GM12873 (cell line): ENCODE measurements around the gene PKP4.

ENCODE experiments used
- CTCF ChIP-seq: IDR thresholded peaks from 2 replicates; pipeline ENCODE4 v1.5.1; 2012; ENCODE audit warnings: low read depth, mild to moderate bottlenecking, moderate library complexity, low read length, control low read depth; ENCODE audit not compliant: insufficient read depth; ENCODE audit errors: missing control alignments

Gene PKP4

DNA sequence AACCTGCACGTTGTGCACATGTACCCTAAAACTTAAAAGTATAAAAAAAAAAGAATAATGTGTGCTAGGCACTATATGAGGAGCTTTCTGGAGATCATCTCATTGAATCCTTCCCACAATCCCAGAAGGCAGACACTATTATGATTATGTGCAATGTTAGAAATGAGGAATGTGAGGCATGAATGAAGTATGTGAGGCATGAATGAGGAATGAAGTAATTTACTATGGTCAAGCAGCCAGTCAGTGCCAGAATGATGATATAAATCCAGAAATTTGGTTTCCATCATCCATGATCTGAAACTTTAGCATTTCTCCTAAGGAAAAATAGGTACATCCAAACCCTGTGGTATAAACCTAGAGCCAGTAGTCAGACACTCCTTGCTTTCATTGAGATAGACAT lies 42.2 kb upstream of the PKP4 start:
- TF ChIP-seq CTCF, result no peak

- no peak for TF ChIP-seq CTCF
These were observed 24.6 kb upstream of the PKP4 start for GRCh38 chr2:158432117-158432516.

DNA sequence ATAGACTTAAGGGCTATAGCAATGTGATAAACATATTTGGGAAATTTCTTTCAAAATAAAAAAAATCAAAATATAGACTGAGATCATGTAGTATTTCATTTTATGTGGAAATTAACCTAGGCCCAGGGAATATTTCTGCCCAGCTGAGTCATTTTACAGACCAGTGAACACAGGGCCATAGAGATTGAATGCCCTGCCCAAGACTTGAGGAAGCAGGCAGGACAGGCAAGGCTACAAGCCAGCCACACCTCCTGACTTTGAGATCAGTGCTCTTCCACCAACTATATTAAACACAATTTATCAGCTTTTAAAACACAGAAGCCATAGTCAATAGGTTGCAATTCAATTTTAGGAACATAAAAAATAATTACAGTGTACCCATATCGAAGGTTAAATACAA lies 13.1 kb upstream of the PKP4 start:
- no peak for TF ChIP-seq CTCF

DNA sequence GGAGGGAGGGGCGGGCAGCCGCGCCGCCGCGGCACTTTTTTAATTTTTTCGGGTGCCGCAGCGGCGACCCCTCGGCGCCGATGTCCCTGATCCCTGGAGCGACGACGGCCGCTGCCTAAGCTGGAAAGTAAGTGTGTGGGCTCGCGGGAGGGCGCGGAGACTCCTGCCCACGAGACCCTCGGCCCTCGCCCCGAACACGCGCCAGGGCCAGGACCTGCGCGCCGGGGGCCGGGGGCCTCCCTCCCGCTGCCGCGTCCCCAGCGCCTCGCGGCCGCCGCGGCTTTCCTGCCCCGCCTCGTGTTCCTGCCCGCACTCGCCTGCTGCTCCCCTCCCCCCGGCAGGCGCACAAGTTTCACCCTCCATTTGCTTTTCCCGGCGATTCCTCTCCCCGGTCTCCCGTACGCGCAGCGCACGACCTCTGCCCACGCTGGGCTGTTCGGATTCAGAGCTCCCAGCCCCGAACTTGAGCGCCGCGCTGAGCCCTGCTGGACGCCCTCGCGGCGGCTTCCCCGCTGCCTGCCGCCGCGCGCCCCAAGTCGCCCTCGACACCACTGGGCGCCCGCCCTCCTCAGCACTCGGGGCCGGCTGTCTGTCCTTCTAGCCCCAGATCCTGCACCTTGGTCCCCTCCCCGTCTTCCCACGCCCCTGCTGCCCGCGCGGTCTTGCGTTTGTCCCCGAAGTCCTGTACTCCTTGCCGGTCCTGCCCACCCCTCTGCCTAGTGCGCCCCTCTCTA lies 507 bp downstream of the PKP4 start:
- TF ChIP-seq CTCF, result no peak

GRCh38 chr2:158457826-158458616 lies 1.3 kb downstream of the PKP4 start:
- peak; percentile 55 for TF ChIP-seq CTCF

GRCh38 chr2:158458617-158458920 lies 1.8 kb downstream of the PKP4 start:
- no peak for TF ChIP-seq CTCF

DNA sequence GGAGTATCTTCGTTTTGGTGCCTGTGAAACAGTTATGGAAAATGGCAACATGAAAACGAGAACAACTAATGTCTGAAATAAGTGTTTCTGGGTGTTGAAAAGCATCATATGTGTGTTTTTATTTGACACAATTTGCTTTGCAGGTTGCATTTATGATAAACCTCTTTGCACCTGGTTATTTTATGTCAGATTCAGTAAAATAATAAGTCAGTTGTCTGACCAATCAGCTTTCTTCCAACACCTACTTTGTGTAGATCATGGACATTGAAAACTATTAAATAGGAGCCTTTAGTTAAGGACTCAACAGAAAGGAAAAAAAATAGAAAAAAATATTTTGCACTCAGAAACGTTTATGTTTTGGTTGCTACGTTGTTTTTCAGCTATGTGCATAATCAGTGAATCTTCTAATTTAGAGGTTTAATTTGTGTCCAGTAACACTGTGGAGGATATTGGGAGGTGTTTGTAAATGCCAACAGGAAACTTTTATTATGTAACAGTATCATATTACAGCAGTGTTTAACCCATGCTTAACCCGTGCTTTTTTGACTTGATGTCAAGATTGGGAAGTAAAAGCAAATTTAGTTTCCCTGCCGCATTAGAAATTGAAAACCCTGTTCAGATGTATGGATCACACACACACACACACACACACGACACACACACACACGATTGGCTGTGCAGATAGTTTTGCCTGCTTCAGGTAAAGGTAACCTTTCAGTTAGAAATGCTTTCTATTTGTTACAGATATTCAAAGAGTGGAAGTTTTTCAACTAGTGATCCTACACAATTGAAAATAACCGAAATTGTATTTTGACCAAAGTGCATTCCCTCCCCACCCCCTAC lies 2.6 kb downstream of the PKP4 start:
- TF ChIP-seq CTCF, result no peak
